ENCODE measurements around the gene PRR15L.

The PRR15L gene

DNA sequence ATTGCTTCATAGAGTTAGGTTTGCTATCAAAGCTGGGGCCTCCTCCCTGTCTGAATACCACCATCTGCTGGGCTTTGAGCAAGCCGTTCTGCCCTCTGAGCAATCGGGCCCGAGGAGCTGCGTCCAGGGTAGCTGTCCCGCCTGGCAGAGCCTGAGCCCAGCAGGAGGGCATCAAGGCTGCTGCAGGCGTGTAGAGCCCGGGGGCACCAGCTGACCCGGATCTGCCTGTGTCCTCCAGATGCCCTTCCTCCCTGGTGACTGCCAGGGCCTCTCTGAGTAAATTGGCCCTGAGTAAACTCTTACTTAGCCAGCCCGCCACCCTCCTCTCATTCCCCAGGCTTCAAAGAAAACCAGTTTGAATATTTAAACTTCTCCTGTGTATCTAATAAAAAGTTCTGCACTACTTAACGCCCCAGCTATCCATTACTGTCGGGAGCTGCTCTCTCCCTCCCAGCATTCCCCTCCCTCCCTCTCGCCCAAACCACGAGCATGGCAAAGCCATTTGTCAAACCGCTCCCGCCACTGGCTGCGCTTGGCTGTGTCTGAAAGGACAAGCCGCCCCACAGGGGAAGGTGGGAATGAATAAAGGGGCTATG lies 29.7 kb upstream of the PRR15L start:
- no peak for DNase-seq

DNA sequence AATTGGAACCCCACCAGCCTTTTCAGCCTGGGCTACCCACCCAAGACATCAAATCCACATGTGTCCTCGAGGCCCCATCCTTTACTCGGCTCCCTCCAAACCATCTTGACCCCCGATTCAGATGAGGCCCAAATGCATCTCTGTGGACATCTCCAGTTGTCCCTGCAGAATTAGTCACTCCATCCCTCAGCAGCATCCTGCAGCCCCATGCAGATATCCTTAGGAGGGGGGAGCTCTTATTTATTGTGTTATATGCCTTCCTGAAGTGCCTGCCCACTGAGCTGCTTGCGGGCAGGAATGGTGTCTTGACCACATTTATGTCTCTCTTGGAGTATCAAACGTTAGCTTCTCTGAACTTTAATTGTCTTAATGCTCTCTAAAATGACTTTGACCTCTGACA lies 28.8 kb upstream of the PRR15L start:
- DNase-seq = no peak

DNA sequence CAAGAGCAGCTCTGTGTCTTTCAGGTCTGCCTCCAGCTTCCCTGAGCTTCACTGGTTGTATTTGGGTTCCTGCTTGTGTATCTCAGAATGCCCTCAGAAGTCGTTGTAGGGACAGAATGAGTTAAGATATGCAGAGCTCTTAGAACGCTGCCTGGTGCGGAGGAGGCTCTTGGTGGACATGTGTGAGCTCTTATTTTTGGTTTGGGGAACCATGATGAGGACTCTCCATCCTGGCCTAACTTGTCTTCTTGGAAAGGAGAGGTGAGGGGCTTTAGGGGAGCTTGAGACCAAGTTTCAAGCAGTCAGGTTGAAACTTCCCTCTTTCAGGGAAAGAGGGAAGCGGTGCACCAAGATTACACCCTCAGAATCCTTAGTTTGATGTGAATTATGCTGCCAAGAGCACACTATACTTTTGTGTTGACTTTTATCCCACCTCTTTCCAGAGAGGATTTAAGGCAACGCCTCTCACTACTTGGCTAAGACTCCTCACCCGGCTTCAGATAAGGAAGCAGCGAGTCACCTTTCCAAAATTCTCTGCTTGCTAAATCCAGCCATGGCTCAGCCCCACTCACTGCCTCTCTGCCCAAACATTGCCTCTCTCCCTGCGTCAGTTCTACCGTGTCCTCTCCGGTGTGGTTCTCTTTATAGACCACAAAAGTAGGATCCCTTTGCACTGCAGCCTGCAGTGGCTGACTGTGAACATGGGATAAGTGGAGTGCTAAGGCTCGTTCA lies 26.0 kb upstream of the PRR15L start:
- DNase-seq = no peak

DNA sequence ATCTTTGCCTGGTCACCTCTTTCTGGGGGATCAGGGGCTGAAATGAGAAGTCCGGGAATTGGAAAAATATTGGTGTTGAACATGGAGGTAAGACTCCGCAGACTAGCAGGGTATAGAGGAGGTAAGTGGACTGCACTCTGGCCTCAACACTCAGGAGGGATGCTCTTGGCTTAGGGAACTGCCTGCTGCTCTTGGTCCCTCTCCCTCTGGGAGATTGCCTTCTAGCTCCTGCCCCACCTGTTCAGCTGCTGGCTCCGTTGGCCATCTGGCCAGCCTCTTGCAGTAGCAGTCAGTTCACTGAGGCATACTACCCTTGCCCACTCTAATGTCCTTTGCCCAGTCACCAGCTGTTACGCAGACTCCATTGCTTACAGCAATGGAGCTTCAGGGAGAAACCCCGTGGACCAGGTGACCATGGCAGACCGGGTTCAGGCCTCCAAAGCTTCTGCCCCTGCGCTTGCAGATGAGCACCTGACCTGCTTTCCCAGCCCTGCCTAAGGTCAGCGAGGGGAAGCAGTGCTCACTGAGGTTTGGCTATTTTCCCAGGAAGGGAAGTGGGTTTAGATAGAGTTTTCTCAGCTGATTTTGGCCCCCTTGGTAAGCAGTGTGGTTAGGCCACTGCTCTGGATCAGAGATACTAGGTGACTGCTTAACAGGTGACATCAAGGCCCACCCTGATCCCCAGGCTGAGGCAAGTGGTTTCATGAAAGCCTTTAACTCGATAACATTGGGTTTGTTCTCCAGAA lies 25.1 kb upstream of the PRR15L start:
- DNase-seq = no peak

DNA sequence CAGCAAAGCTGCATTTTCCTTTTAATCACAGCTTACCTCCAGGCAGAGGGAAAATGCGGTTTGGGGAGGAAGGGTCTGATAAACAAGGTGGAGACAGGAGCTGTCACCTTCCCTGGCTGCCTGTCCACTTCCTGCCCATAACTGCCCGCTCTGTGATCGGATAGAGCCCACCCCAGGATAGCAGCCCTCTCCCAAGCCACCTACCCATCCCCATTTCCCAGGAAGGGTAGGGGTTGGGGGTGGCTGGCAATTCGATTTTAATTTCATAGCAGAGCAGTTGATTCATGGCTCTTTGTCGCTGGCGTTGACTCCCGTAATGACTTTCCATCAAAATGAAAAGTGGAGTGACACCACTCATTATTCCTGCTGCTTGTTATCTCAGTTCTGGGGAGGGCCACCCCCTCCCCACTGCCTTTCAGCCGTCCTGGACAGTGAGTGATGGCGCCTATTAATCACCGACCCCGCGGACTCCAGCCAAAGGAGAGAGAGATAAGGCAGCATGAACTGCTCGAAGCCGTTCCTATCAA lies 24.5 kb upstream of the PRR15L start:
- no peak for DNase-seq

DNA sequence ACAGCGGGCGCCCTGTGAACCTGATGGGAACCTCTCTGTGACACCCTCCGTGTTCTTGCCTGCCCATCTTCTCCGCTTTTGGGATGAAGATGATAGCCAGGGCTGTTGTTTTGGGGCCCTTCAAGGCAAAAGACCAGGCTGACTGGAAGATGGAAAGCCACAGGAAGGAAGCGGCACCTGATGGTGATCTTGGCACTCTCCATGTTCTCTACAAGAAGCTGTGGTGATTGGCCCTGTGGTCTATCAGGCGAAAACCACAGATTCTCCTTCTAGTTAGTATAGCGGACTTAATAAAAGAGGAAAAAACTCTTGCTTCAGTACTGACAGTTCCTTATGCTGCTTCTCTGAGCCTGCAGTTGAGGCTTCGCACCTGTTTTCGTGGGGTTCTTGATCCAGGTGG lies 23.8 kb upstream of the PRR15L start:
- no peak for DNase-seq

DNA sequence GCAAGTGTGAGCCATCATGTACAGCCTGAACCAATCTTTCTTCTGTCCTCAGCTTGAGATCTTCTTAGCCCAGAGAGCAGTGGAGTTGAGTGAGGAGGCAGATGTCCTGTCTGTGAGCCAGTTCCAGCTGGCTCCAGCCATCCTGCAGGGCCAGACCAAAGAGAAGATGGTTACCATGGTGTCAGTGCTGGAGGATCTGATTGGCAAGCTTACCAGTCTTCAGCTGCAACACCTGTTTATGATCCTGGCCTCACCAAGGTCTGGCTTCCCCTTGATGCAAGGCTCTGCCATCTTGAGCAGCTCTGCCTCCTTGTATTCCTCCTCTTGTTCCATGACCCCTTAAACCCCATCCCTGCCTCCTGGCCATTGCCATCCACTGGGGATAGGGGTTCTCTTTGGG lies 22.9 kb upstream of the PRR15L start:
- no peak for DNase-seq

DNA sequence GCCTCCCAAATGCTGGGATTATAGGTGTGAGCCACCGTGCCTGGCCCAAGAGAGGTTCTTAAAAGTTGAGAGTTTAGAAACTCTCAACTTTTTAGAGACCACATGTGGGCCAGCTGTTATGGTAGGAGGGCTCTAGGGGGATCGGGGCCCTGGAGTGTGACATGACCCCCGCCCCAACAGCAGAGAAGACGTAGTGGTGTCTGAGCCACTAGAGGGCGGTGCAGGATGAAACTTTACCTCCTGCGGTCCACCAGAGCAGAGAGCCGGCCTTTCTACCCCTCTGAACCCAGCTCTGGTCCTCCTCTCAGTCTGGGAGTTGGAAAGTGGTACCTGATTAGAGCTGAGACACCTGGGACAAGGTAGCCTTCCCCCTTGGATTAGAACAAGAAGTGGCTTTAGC lies 20.6 kb upstream of the PRR15L start:
- peak in 3 of 4 experiments; percentile 10 to 16 (median 12) for DNase-seq

DNA sequence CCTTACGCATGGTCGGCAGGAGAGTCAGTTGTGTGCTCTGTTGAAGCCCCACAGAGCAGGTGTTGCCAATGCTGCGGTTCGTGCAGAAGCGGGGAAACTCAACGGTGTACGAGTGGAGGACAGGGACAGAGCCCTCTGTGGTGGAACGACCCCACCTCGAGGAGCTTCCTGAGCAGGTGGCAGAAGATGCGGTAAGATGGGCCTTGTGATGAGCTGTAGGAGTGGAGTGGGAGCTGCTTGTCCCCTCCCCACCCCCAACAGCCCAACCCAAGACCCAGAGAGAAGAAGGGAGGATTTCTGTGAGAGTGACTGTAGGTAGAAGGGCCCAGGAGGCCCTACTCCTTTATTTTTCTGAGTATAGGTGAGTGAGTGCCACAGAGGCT lies 18.1 kb upstream of the PRR15L start:
- no peak for DNase-seq

DNA sequence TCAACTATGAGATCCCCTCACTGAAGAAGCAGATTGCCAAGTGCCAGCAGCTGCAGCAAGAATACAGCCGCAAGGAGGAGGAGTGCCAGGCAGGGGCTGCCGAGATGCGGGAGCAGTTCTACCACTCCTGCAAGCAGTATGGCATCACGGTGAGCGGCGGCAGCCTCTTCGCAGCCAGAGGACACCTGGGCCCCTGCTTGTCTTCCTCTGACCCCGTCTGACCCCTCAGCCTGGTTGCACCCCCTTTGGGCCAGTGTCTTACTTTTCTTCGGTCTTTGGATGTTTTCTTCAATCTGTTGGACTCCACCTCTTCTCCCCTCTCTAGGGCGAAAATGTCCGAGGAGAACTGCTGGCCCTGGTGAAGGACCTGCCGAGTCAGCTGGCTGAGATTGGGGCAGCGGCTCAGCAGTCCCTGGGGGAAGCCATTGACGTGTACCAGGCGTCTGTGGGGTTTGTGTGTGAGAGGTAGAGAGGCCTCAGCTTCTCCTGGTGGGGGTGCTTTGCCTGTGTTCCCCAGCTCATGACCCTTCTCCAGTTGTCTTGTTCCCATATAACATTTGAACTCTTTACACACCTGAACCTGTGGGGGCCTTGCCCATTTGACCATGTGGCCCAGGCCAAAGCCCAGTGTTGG lies 17.6 kb upstream of the PRR15L start:
- DNase-seq = no peak

DNA sequence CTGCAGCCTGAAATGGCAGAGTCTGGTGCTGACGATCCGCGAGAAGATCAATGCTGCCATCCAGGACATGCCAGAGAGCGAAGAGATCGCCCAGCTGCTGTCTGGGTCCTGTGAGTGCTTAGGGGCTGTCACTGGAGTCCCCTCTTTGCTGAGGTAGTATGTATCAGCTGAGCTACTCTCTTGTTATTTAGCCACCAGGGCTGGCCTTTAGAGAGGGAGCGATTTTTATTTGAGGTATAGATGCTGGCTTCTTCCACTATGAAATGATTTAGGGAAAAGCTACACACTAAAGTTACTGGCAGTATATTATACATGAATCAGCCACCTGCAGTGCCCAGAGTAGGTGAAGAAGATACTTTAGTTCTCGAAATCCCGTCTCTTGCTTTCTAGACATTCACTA lies 15.9 kb upstream of the PRR15L start:
- DNase-seq = no peak

DNA sequence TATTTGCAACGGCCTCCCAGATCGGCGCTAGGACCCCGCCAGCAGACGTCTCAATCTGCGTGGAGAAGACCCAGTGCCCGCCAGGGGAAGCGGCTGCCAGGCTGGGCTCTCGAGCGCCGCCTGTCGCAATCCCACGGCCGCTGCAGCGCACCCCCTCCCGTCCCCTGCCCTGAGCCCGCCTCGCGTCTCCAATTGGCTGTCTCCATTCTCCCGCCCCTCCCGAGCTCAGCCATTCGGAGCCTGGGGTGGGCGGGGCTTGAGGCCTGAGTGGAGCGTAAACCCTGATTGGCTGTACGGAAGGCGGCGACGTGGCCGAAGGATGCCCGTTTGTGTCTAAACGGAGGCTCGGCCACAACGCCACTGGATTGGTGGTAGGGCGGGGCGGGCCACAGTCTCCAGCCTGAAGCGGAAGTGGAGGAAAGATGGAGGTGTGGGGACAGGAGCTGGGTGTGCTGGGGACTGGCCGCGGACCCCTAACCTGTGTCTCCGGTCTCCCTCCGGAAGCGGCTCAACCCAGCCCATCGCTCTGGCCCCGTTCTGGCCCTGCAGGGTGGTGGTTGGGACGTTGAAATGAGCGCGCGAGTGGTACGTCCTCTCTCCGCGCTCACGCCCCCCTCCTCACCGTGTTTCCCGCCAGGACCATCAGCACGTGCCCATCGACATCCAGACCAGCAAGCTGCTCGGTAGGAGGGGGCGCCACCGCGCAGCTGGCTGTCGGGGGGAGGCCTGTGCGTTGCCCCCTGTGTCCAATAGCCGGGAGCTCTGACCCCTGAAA lies 13.2 kb upstream of the PRR15L start, which contains the start of gene CDK5RAP3:
Gene CDK5RAP3, plus strand, starts transcription at position 389 of the 775 bp plus-strand sequence. Its CDS starts 34 bp downstream, at position 423.
- peak; percentile 96 to 98 (median 97) for DNase-seq

DNA sequence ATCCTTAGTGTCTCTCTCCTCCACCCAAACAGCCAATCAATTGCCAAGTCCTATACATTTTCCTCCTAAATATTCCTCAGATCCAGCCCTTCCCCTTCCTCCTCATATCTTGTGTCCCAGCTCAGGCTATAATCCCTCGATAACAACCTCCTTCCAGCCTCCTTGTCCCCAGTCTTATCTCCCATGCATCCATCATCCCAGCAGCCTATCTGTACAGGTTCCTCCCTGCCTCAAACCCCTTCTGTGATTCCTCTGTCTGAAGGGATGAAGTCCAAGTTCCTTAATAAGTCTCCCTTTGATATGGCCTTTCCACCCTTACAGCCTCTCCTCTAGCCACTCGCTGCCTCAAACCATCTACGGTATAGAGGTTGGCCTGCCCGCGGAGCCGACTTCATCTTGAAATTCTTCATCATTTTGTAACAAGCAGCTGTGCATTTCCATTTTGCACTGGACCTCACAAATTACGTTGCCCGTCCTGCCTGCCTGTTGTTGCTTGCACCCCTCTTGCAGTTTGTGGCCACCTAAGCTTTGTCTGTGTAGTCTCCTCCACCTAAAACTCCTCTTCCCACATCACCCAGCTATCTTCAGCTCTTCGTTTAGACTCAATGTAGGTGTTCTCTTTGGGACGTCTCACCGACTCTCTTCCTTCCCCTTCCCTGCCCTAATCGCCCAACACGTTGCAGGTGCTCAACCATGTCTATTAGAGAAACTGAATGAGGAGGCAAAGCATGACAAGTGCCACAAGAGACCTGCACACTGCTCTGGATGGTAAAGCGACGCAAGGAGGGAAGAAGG lies 12.4 kb upstream of the PRR15L start:
- no peak for DNase-seq

DNA sequence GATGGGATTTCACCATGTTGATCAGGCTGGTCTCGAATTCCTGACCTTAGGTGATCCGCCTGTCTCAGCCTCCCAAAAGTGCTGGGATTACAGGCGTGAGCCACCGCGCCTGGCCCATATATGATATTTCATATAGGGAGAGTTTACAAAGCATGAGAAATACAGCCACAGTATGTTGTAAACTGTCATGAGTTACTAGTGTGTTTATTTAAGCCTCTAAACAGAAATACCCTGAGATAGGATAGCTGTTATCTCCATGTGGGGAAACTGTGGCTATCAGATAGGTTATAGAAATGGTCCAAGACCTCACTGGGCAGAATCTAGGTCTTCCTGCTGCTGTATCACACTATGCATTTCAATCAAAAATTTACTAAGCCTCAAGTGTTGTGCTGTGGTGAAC lies 11.2 kb upstream of the PRR15L start:
- no peak for DNase-seq

DNA sequence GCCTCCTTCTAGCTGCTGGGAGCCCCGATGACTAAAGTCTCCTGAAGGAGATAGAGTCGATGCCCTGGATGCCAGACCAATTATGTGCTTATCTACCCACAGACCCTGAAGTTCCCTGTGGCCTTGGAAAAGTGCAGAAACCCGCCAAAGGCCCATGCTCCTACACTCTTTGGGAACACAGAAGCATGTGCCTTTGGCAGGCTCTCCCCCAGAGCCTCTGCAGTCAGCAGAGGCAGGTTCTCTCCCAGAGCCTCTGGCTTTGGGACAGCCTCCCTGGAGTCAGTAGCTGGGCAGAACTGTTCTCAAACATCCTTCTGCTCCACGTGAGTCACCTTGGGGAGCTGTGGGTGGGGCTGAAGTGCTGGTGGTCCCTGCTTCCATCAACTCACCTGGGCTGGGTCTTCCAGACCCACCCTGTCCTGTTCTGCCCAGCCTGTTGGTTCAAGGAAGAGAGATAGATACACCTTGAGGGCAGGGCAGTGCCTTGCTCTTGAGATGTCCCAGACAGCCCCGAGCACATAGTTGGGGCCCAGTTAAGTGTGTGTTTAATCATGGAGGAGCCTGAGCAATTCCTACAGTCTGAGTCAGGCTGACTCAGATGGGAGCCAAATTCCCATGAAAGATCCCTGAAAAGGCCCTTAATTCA lies 10.0 kb upstream of the PRR15L start:
- DNase-seq = no peak

DNA sequence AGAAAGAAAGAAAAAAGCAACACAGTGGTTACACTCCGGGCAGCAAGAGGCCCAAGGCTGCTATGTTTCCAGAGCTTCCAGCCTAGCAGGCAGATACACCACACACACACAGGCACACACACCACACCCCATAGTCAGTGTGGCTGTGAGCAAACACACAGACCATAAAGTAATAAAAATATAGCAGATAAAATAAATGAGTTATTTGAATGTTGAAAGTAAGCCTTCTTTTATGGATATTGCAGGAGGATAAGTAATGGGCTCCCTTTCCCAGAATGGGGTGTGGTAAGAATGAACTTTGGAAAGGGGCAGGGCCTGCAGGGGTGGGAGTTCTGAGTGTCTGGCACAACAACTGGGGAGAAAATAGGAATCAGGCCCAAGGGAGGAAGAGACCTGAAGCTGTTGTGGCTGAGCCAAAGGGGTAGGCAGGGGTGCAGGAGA lies 8.4 kb upstream of the PRR15L start:
- DNase-seq = no peak

DNA sequence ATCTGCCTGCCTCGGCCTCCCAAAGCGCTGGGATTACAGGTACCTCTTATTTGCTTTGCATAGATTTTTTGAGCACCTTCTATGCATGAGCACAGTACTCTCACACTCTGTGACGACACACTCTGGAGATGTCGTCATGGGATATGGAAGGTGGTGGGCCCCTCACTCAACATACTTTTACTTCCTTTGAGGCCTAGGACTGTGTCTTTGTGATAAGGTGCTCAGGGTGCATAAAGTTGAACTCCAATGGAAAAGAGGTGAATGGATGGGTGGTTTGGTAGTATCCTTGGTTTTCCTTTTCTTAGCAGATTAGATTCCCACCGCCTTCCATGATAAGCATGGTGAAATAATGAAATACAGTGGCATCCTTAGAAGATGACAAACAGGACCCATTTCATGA lies 7.2 kb upstream of the PRR15L start:
- no peak for DNase-seq

DNA sequence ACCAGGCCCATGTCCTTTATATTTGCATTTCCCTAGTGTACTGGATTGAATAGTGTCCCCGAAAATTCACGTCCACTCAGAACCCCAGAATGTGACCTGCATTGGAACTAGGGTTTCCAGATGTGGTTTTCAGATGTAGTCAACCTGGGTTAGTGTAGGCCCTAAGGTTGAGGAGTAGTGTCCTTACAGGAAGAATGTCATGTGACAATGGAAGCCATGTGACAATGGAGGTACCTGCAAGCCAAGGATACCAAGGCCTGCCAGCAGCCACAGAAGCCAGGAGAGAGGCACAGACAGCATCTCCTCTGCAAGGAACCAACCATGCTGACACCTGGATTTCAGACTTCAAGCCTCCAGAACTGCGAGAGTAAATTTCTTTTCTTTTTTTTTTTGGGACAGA lies 5.2 kb upstream of the PRR15L start:
- DNase-seq = no peak

DNA sequence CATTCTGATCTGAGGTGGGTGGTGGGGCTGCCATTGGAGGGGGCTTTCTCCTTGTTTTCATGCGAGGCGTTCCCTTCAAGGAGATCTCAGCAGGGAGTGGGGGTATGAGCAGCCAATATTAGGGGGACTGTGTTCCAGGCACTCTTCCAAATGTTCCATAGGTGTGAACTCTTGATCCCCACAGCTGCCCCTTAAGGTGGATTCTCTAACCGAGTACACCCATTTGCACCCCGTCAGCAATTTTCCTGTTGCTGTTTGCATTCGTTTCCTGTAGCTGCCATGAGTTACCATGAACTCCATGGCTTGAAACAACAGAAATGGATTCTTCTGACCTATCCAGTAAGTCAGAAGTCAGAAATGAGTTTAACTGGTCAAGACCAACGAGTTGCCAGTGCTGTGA lies 3.7 kb upstream of the PRR15L start:
- no peak for DNase-seq

DNA sequence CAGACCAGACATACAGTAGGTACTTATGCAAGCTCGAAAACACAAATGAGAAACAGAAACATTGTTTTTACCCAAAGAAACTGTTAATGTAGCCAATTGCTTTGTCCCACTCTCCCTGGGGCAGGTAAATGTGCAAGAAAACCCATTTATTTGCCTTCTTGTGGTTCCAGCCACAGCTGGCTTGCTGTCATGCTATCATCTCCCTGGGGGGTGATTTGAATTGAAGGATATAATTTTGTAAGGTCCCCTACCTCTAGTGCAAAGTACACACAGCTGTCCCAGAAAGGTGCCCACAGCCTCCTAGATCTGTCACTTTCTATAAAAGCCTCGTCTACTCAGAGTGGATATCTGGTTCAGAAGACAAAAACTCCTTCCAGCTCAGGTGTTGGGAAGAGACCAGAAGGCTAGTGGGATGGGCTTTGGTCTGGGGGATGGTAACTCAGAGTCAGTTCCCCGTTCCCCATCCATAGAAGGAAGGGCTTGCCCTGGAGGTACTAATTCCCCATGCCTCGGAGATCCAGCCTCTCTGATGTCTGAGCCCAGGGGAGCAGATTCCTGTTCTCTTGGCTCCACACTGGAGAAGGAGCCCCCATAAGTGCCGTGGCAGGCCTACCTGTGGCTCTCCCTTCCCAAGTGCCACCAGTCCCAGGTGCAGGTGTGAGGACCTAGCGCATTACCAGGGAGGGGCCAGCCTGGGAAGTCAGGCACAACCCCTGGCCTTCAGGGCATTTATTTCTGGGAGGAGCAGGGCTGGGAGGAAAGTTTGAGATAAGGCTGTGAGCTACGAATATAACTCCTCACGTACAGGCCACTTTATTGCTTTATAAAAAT lies 2.4 kb upstream of the PRR15L start:
- no peak for DNase-seq

Data from activated CD4-positive, CD25-positive, alpha-beta regulatory T cell (primary cell).